Vagina (tissue), 2 donors: ENCODE results near the gene FOXD1. TPM values are rescaled to one million over a fixed set of nuclear protein-coding genes. Genes with fewer than 3 reads are reported as not detected.

ENCODE experiments used
- DNase-seq, 2 donors: peaks; one replicate each; pipeline ENCODE4 v3.0.0-alpha.2; 2017; ENCODE audit errors: extremely low spot score in 2 of 2
- H3K27ac ChIP-seq: fragments of 200-600 bp; sonication (generic); one replicate; pipeline ENCODE4 v1.5.1; 2019
- H3K27me3 ChIP-seq: fragments of 200-600 bp; sonication (generic); one replicate; pipeline ENCODE4 v1.5.1; 2019
- H3K36me3 ChIP-seq, 2 donors: fragments of 200-600 bp; sonication (generic); one replicate each; pipeline ENCODE4 v1.5.1; 2017 to 2019
- H3K4me1 ChIP-seq: fragments of 200-600 bp; sonication (generic); one replicate; pipeline ENCODE4 v1.5.1; 2019
- H3K4me3 ChIP-seq, 2 donors: fragments of 200-600 bp; sonication (generic); 1 replicate in 1 of 2; 2 replicates in 1 of 2; pipeline ENCODE4 v1.5.1; 2016 to 2019
- H3K9me3 ChIP-seq: fragments of 200-600 bp; sonication (generic); one replicate; pipeline ENCODE4 v1.5.1; 2019
- POLR2A ChIP-seq, 2 donors: fragments of 450-650 bp; IDR thresholded peaks; one replicate each; pipeline ENCODE4 v1.6.1; 2017; ENCODE audit warnings: antibody characterized with exemption in 2 of 2, mild to moderate bottlenecking in 2 of 2, moderate library complexity in 2 of 2
- POLR2AphosphoS5 ChIP-seq, 2 donors: sonication (generic); formaldehyde crosslinking; IDR thresholded peaks; one replicate each; pipeline ENCODE4 v1.9.0; 2017; ENCODE audit warnings: antibody characterized with exemption in 2 of 2, mild to moderate bottlenecking in 2 of 2, low read depth in 1 of 2; ENCODE audit not compliant: insufficient read depth in 1 of 2
- intact Hi-C: fragments of 100-400 bp; cut with DNase I; formaldehyde crosslinking; loops from one replicate; pipeline ENCODE4 v1.15.1; 2023
- total RNA-seq: library from RNA; depleted of rRNA; stranded (reverse); fragments of >200 nt; gene quantifications from one replicate; pipeline ENCODE4 v1.2.3, GENCODE V29; 2016
- TF ChIP-seq, protein P1 (sequence below), 3 experiments: fragments of 450-650 bp in 2 of 3; fragments of 200-600 bp in 1 of 3; sonication (generic) in 1 of 3; IDR thresholded peaks; one replicate each; pipeline ENCODE4 v1.5.1; 2017 to 2019; ENCODE audit warnings: antibody characterized with exemption in 3 of 3, mild to moderate bottlenecking in 2 of 3, moderate library complexity in 2 of 3

FOXD1 gene
- total RNA-seq, 1 donor from 2014 or later, result not detected

DNA sequence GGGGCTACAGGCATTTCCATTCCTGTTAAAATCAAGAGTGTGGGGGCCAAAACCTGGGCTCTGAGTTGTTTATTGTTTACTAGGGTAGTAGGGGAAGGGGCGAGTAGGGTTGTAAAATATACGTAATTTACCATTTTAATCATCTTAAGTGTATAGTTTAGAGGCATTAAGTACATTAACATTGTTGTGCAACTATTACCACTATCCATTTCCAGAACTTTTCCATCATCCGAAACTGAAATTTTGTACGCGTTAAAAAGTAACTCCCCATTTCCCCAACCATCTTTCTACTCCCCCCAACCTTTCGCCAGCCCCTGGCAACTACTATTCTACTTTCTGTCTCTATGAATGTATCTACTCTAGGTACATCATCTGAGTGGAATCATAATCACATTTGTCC, 3.6 kb upstream of the FOXD1 start:
- DNase-seq, result no peak

DNA sequence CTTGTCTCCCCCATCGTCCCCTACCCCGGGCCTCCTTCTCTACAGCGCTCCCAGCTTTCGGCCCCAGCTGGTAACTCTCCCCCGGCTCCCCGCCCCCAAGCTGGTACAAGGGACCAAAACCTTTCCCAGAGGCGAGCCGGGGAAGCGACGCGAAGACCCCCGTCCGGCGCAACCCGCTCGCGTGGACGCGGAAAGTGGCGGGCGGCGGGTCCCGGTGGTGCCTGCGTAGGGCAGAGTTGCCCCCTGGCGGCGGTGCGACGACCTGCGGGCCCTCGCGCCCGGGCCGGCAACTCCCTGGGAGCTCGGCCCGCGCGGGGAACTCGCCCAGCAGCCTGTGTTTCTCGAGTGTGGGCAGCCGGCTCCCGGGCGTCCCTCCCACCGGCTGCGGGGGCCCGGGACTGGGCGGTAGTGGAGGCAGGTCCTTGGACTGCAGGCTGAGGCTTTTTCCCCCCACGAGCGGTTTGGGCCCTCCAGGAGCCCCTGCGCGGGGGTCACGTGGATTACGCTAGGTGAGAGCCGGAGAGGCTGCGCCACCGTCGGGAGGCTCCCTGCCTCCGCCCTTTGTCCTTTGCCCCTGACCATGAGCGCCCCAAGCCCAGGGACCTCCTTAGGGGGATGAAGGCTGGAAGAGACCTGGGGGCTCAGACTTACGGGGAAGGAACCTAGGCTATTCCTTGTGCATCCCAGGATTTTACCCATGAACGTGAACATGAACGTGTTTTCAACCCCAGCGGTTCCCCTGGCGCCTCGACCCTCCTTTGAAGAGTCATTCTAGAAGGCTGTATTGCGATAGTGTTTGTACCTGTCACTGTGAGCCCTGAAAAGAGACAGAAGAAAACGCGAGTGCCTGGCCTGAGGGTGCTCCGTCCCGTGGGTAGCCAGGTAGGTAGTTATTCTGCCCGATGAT, 2.9 kb upstream of the FOXD1 start:
- TF ChIP-seq, protein P1, sequence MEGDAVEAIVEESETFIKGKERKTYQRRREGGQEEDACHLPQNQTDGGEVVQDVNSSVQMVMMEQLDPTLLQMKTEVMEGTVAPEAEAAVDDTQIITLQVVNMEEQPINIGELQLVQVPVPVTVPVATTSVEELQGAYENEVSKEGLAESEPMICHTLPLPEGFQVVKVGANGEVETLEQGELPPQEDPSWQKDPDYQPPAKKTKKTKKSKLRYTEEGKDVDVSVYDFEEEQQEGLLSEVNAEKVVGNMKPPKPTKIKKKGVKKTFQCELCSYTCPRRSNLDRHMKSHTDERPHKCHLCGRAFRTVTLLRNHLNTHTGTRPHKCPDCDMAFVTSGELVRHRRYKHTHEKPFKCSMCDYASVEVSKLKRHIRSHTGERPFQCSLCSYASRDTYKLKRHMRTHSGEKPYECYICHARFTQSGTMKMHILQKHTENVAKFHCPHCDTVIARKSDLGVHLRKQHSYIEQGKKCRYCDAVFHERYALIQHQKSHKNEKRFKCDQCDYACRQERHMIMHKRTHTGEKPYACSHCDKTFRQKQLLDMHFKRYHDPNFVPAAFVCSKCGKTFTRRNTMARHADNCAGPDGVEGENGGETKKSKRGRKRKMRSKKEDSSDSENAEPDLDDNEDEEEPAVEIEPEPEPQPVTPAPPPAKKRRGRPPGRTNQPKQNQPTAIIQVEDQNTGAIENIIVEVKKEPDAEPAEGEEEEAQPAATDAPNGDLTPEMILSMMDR (IDR thresholded peaks at IDR 0.05), result peak; percentile 52 to 58 (median 54)
- TF ChIP-seq POLR2A (IDR thresholded peaks at IDR 0.05) (no peak), POLR2AphosphoS5 (IDR thresholded peaks at IDR 0.05; ENCODE audit: insufficient read depth in 1 of 2, low read depth in 1 of 2) (no peak)
- no peak for DNase-seq
- H3K27ac ChIP-seq, result no peak overlapping the region
- intact Hi-C loops, result loop anchor here (5.0 kb wide), 1 partner anchor 244 kb away; no protein-coding TSS in a partner anchor
- no peaks in the 10 kb centered on the region for H3K9me3 ChIP-seq
- H3K4me3 ChIP-seq, result peak overlapping the region in 1 of 2 donors; percentile 2
- peaks cover 13% of the 10 kb centered on the region for H3K27me3 ChIP-seq
- H3K4me1 ChIP-seq, result peaks cover 19% of the 10 kb centered on the region
- no peaks in the 10 kb centered on the region for H3K36me3 ChIP-seq

More for the DNA sequence above, 3.6 kb upstream of the FOXD1 start:
- no peaks in the 10 kb centered on the region for H3K9me3 ChIP-seq
- H3K4me1 ChIP-seq, result peaks cover 19% of the 10 kb centered on the region
- intact Hi-C loops, result loop anchor here (5.0 kb wide), 1 partner anchor 245 kb away; no protein-coding TSS in a partner anchor
- no peaks in the 10 kb centered on the region for H3K36me3 ChIP-seq
- peaks cover 13% of the 10 kb centered on the region for H3K27me3 ChIP-seq
- no peak overlapping the region for H3K27ac ChIP-seq
- TF ChIP-seq POLR2A (IDR thresholded peaks at IDR 0.05), result no peak
- TF ChIP-seq POLR2AphosphoS5 (IDR thresholded peaks at IDR 0.05; ENCODE audit: insufficient read depth in 1 of 2, low read depth in 1 of 2), result no peak
- TF ChIP-seq, protein P1 (IDR thresholded peaks at IDR 0.05), result no peak
- H3K4me3 ChIP-seq, result no peak overlapping the region

DNA sequence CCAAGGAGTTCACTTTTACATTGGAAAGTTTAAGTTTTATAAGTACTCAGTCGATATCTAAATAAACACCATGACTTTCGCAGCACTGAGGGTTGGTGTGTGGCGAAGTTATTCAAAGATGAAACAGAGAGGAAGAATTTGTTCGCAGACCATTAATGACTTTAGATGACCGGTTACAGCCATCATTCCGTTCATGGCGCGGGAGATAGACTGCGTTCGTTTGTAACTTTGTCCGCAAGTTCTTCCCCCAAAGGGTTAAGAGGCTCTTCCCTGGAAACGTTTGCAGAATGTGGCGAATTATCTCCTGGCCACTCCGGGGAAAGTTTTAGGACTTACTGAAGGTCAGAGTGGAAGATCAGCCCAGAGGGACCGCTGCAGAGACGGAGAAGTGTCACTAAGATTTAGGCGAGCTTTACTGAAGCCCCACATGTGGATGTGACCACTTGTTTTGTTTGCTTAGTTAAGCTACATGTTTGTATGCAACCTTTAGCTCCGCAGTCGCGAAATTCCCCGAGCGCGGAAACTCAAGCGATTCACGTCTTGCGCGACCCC, 2.2 kb upstream of the FOXD1 start:
- no peak overlapping the region for H3K27ac ChIP-seq
- no peaks in the 10 kb centered on the region for H3K36me3 ChIP-seq
- intact Hi-C loops, result loop anchor here (5.0 kb wide), 1 partner anchor 243 kb away; no protein-coding TSS in a partner anchor
- peaks cover 13% of the 10 kb centered on the region for H3K27me3 ChIP-seq
- DNase-seq, result no peak
- TF ChIP-seq, protein P1 (IDR thresholded peaks at IDR 0.05), result no peak
- TF ChIP-seq POLR2A (IDR thresholded peaks at IDR 0.05) (no peak), POLR2AphosphoS5 (IDR thresholded peaks at IDR 0.05; ENCODE audit: insufficient read depth in 1 of 2, low read depth in 1 of 2) (no peak)
- H3K9me3 ChIP-seq, result no peaks in the 10 kb centered on the region
- peaks cover 19% of the 10 kb centered on the region for H3K4me1 ChIP-seq
- H3K4me3 ChIP-seq, result no peak overlapping the region

DNA sequence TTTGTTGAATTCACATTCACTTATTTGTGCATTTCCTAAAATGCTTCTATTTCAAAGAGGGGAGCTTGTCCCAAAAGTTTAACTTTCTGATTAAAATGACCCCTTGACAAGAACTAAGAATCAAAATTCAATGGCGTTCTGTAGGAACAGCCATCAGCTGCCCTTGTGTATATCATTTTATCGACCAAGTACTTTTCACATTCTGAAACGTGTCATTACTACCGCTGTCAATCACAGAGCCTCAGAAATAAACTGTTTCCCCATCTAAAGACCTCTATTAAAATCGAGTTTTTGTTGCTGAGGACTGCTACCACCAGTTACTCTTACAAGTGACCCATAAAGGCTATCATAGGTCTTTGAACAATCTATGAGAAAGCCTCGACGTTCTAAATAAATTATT, 1.6 kb upstream of the FOXD1 start:
- Histone ChIP-seq H3K4me1 (peaks cover 19% of the 10 kb centered on the region), H3K27ac (no peak overlapping the region), H3K9me3 (no peaks in the 10 kb centered on the region), H3K4me3 (no peak overlapping the region), H3K36me3 (no peaks in the 10 kb centered on the region), H3K27me3 (peaks cover 14% of the 10 kb centered on the region)
- TF ChIP-seq, protein P1 (IDR thresholded peaks at IDR 0.05), result no peak
- no peak for TF ChIP-seq POLR2AphosphoS5 (IDR thresholded peaks at IDR 0.05; ENCODE audit: insufficient read depth in 1 of 2, low read depth in 1 of 2)
- TF ChIP-seq POLR2A (IDR thresholded peaks at IDR 0.05), result no peak
- intact Hi-C loops, result loop anchor here (5.0 kb wide), 1 partner anchor 243 kb away; no protein-coding TSS in a partner anchor
- DNase-seq, result no peak
